Spleen (tissue), 11 donors: ENCODE data around the gene RBMS1. TPM values are rescaled to one million over a fixed set of nuclear protein-coding genes. Genes with fewer than 3 reads are reported as not detected.

Experiments used
- DNase-seq: peaks from one replicate; pipeline ENCODE4 v3.0.0-alpha.2; 2020
- H3K27ac ChIP-seq, 8 donors: fragments of 200-600 bp; sonication (generic) in 7 of 8; 1 replicate in 4 of 8; 2 replicates in 4 of 8; pipeline versions ENCODE4 v1.5.0 to v1.8.0; 2016 to 2021; ENCODE audit warnings: inconsistent platforms in 4 of 8, mild to moderate bottlenecking in 4 of 8, moderate library complexity in 1 of 8
- H3K27me3 ChIP-seq, 7 donors: fragments of 200-600 bp; sonication (generic) in 6 of 7; replicated peaks in 1 of 7; 1 replicate in 4 of 7; 2 replicates in 3 of 7; pipeline versions ENCODE4 v1.5.0 to v1.8.0; 2016 to 2021; ENCODE audit warnings: inconsistent platforms in 3 of 7, mild to moderate bottlenecking in 1 of 7
- H3K36me3 ChIP-seq, 6 donors: fragments of 200-600 bp; sonication (generic) in 5 of 6; 1 replicate in 4 of 6; 2 replicates in 2 of 6; pipeline versions ENCODE4 v1.5.0 to v1.8.0; 2016 to 2021; ENCODE audit warnings: inconsistent platforms in 2 of 6
- H3K4me1 ChIP-seq, 6 donors: fragments of 200-600 bp; sonication (generic) in 5 of 6; 1 replicate in 3 of 6; 2 replicates in 3 of 6; pipeline versions ENCODE4 v1.5.0 to v1.8.0; 2016 to 2021; ENCODE audit warnings: inconsistent platforms in 3 of 6
- H3K4me3 ChIP-seq, 8 donors: fragments of 200-600 bp; sonication (generic) in 7 of 8; 1 replicate in 4 of 8; 2 replicates in 4 of 8; pipeline versions ENCODE4 v1.5.0 to v1.8.0; 2016 to 2021; ENCODE audit warnings: inconsistent platforms in 4 of 8, mild to moderate bottlenecking in 4 of 8, moderate library complexity in 2 of 8
- H3K9me3 ChIP-seq, 8 donors: fragments of 200-600 bp; sonication (generic) in 7 of 8; 1 replicate in 4 of 8; 2 replicates in 4 of 8; pipeline versions ENCODE4 v1.5.0 to v1.8.0; 2016 to 2021; ENCODE audit warnings: inconsistent platforms in 4 of 8
- POLR2A ChIP-seq, 3 donors: fragments of 450-650 bp; IDR thresholded peaks; one replicate each; pipeline ENCODE4 v1.5.1; 2017; ENCODE audit warnings: antibody characterized with exemption in 3 of 3, mild to moderate bottlenecking in 1 of 3
- POLR2AphosphoS5 ChIP-seq, 3 donors: sonication (generic); formaldehyde crosslinking; IDR thresholded peaks; one replicate each; pipeline ENCODE4 v1.5.1; 2017; ENCODE audit warnings: antibody characterized with exemption in 3 of 3
- WGBS, 5 donors: extraction: QIAGEN DNeasy Blood & Tissue Kit in 3 of 5; methylation state at CpG; one replicate each; pipeline versions ENCODE4 v1.1.5 to v1.1.7; 2013 to 2018; 5-methylcytosine and 5-hydroxymethylcytosine counted together
- intact Hi-C: fragments of 100-400 bp; cut with DNase I; formaldehyde crosslinking; loops from one replicate; pipeline ENCODE4 v1.15.0; 2023; ENCODE audit warnings: low total_unique reads
- polyA plus RNA-seq, 3 donors: library from polyadenylated mRNA; stranded (reverse); fragments of 200-250 nt; gene quantifications; one replicate each; pipeline ENCODE4 v1.2.1, GENCODE V29; 2013
- total RNA-seq, 7 donors: library from RNA; depleted of rRNA in 3 of 7; stranded (reverse); fragments of >200 nt in 3 of 7; fragmentation: NEBNext Ultra II Directional in 4 of 7; extraction: Animal tissue kit (Norgen Biotek cat#: 25700) in 4 of 7; gene quantifications; one replicate each; pipeline versions ENCODE4 v1.1.0 to v1.2.1, GENCODE V29; 2016 to 2021
- TF ChIP-seq, protein P1 (sequence below), 11 experiments: fragments of 200-600 bp in 7 of 11; fragments of 450-650 bp in 4 of 11; sonication (generic) in 4 of 11; IDR thresholded peaks in 8 of 11; conservative IDR thresholded peaks in 3 of 11; 1 replicate in 7 of 11; 2 replicates in 4 of 11; pipeline versions ENCODE4 v1.4.0 to v1.8.0; 2016 to 2021; ENCODE audit warnings: antibody characterized with exemption in 11 of 11, inconsistent platforms in 4 of 11, mild to moderate bottlenecking in 1 of 11
- donor health status: healthy with polysubstance abuse.
- donor health status: DM: no; HTN: no; CAD: no; lungs with moderate emphysema.
- donor health status: DM: no; HTN: no; CAD: no.
- donor health status: Bipolar disorder and iron deficiency.
- donor health status: healthy.
- donor health status: DM: no; HTN: no; CAD: no.
- donor health status: DM: yes; HTN: yes; CAD: no.

RBMS1 gene
- total and polyA plus RNA-seq, 10 donors = 18.8 to 151 (median 118) TPM

DNA sequence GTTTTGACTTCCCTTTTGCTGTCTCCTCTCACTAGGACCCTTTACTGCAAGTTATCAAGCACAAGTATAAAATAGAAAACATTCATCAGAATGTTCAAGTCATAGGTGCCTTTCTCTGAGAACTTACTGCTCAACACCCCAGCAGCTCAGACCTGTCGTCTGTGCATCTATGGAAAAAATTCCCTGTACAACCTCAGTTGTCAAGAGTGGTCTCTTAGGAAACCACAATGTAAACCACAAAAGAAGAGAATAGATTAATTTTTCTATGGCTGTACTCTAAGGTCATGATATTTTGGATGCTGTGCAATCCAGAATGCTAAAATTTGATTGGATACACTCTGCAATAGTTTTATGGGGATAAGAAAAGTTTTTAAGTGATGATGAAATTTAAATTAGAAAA, 84.1 kb downstream of the RBMS1 start:
- Histone ChIP-seq H3K4me1 (peaks cover 35 to 71% (median 64%) of the 10 kb centered on the region in 6 donors), H3K4me3 (no peak overlapping the region), H3K27me3 (no peaks in the 10 kb centered on the region), H3K36me3 (no peaks in the 10 kb centered on the region), H3K9me3 (no peaks in the 10 kb centered on the region), H3K27ac (peak overlapping the region in 6 of 8 donors; percentile 99 to 100 (median 100))
- intact Hi-C loops = no loop called here
- no peak for DNase-seq
- 27 to 47% (median 32%) methylated on average over 1 of the region's 1 CpG for WGBS, 5 donors
- TF ChIP-seq, protein P1, sequence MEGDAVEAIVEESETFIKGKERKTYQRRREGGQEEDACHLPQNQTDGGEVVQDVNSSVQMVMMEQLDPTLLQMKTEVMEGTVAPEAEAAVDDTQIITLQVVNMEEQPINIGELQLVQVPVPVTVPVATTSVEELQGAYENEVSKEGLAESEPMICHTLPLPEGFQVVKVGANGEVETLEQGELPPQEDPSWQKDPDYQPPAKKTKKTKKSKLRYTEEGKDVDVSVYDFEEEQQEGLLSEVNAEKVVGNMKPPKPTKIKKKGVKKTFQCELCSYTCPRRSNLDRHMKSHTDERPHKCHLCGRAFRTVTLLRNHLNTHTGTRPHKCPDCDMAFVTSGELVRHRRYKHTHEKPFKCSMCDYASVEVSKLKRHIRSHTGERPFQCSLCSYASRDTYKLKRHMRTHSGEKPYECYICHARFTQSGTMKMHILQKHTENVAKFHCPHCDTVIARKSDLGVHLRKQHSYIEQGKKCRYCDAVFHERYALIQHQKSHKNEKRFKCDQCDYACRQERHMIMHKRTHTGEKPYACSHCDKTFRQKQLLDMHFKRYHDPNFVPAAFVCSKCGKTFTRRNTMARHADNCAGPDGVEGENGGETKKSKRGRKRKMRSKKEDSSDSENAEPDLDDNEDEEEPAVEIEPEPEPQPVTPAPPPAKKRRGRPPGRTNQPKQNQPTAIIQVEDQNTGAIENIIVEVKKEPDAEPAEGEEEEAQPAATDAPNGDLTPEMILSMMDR (IDR thresholded peaks at IDR 0.05 in 8 of 11, conservative IDR thresholded peaks at IDR 0.05 in 3 of 11) = no peak
- TF ChIP-seq POLR2A (IDR thresholded peaks at IDR 0.05) = no peak
- no peak for TF ChIP-seq POLR2AphosphoS5 (IDR thresholded peaks at IDR 0.05)

DNA sequence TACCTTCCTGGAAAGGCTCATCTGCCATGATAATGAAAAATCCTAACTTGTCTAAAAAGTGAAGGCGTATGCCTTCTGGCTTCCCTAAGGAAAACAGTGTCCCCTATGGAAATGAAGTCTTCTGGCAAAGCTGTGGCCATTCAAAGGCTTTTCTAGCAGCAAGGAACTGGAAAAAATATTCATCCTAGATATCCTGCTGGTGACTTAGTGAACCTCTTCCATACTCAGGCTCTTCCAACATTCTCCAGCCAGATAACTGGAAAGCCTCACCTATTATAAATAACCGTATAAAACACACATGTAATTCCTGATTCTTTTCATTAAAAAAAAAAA, 84.7 kb downstream of the RBMS1 start:
- Histone ChIP-seq H3K27ac (peak overlapping the region in 7 of 8 donors; percentile 98 to 100 (median 100)), H3K9me3 (no peaks in the 10 kb centered on the region), H3K4me3 (peak overlapping the region in 1 of 8 donors; percentile 95), H3K36me3 (no peaks in the 10 kb centered on the region), H3K4me1 (peaks cover 41 to 77% (median 70%) of the 10 kb centered on the region in 6 donors), H3K27me3 (no peaks in the 10 kb centered on the region)
- WGBS, 5 donors = 89 to 93% (median 90%) methylated on average over 2 of the region's 2 CpGs
- TF ChIP-seq, protein P1 (IDR thresholded peaks at IDR 0.05 in 8 of 11, conservative IDR thresholded peaks at IDR 0.05 in 3 of 11) = no peak
- TF ChIP-seq POLR2AphosphoS5 (IDR thresholded peaks at IDR 0.05) (no peak), POLR2A (IDR thresholded peaks at IDR 0.05) (no peak)
- no peak for DNase-seq
- intact Hi-C loops = no loop called here

DNA sequence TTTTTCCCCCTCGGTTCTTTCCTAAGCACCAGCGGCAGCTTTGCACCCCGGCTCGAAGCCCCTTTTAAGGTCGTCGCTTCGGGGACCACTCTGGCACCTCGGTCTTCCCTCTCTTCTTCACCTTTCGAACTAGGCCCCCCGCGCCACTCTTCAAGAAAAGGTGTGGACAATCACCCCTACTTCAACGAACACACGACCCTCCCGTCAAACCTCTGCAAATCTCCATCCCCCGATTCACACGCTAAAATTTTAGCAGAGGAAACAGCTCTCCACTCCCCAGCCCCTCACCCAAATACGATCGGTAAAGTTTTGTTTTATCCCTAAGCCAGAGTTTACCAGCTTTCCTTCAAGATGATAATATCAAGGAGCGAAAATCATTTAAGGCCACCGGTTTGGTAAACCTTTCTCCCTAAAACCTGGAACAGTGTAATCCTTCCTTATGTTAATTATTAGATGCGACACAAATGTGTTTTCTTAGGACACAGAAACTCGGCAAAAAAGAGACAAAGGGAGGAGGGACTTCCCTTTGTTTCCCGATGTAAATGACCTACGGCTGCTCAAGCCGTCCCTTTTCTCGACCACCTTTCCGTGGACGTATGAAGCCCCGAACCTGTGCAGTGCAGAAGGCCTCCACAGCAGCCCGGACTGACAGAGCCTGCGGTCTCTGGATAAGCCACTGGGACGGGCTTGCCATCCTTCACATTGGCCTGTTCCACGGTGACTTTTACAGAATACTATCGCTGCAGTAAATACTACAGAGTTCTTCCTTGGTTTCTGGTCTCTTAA, 85.2 kb downstream of the RBMS1 start:
- no peak for TF ChIP-seq POLR2A (IDR thresholded peaks at IDR 0.05)
- TF ChIP-seq, protein P1 (IDR thresholded peaks at IDR 0.05 in 8 of 11, conservative IDR thresholded peaks at IDR 0.05 in 3 of 11) = peak in 1 of 11 experiments; percentile 4
- Histone ChIP-seq H3K27ac (peak overlapping the region in 7 of 8 donors; percentile 98 to 100 (median 100)), H3K4me3 (peak overlapping the region in 7 of 8 donors; percentile 9 to 95 (median 86)), H3K4me1 (peaks cover 44 to 81% (median 75%) of the 10 kb centered on the region in 6 donors), H3K27me3 (no peaks in the 10 kb centered on the region), H3K36me3 (no peaks in the 10 kb centered on the region), H3K9me3 (no peaks in the 10 kb centered on the region)
- WGBS, 5 donors = 47 to 58% (median 54%) methylated on average over 34 of the region's 34 CpGs
- intact Hi-C loops = no loop called here
- DNase-seq = peak; percentile 76

DNA sequence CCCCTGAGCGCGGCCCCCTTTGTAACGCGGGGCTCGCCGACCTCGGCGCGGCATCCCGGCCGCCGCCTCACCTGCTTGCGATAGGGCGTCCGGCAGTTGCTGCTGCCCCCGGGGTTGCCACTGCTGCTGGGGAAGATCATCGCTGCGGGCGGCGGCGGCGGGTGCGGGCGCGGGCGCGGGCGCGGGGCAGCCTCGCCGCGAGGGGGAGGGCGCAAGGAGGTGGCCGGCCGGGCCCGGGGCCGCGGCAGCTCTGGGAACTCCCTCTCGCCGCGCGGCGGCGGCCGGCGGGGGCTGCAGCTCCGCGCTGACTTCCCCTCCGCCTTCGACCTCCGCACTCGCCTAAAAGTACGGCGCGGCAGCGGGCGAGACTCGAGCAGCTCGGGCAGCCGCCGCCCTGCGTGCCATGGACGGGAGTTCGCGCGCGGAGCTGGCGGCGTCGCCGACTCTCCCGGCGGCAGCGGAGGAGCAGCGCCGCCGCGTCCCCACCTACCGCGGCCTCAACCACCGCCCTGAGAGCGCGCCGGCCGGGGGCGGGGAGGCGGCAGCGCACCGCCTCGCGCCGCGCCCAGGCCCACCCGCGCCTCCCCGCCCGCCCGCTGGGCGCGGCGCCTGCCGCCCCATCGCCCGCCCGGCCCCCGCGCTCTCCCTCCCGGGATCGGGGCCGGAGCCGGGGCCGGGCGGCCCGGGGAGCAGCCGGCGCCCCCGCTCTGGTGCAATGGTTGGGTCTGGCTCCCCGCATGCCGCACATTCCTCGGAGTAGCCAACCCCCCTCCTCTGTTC, 86.0 kb downstream of the RBMS1 start:
- 0 to 1% (median 0%) methylated on average over 29 to 120 of the region's 120 CpGs for WGBS, 5 donors
- peak; percentile 95 for DNase-seq
- H3K27ac ChIP-seq = peak overlapping the region; percentile 89 to 100 (median 100)
- no peaks in the 10 kb centered on the region for H3K36me3 ChIP-seq
- TF ChIP-seq POLR2AphosphoS5 (IDR thresholded peaks at IDR 0.05) = peak; percentile 68 to 84 (median 72)
- TF ChIP-seq, protein P1 (IDR thresholded peaks at IDR 0.05 in 8 of 11, conservative IDR thresholded peaks at IDR 0.05 in 3 of 11) = peak in 5 of 11 experiments; percentile 10 to 37 (median 20)
- TF ChIP-seq POLR2A (IDR thresholded peaks at IDR 0.05) = peak in 2 of 3 donors; percentile 40 to 54
- intact Hi-C loops = no loop called here
- H3K4me3 ChIP-seq = peak overlapping the region; percentile 60 to 96 (median 88)
- H3K9me3 ChIP-seq = no peaks in the 10 kb centered on the region
- no peaks in the 10 kb centered on the region for H3K27me3 ChIP-seq
- peaks cover 52 to 86% (median 80%) of the 10 kb centered on the region in 6 donors for H3K4me1 ChIP-seq
